Measurements from ENCODE around the gene B4GALT3. TPM values are rescaled to one million over a fixed set of nuclear protein-coding genes. Genes with fewer than 3 reads are reported as not detected.
"Not testable (repeated sequence)": the region's sequence is repeated elsewhere in the genome, so short reads cannot be mapped to it uniquely, and the experiment has no call there.

The B4GALT3 gene
- total RNA-seq, 1 donor from 2014 or later: 41.7 TPM

DNA sequence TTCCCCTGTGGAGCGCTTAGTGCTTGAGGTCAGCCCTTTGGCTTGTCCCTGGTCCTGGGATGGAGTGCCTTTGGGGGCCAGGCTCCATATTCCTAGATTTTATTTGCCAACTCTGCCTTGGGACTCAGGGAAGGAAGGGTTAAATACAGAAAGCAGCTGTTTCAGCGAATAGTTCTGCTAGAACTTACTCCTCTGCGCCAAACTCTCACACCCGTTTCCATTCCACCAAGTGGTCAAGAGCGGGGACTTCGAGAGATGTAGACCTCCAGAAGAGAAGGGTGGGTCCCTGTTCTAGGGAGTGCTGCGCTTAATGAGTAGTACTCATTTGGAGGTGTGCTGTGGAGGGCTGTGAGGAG lies 47.8 kb upstream of the B4GALT3 start:
- H3K4me3 Mint-ChIP-seq: peak overlapping the region; percentile 99
- ChIA-PET POLR2A (interaction anchor here (0.6 to 3.2 kb wide), 18 partner anchors 11 to 482 kb away, joined by 3 to 43 read pairs (median 6); partner anchors contain the start of genes ARHGAP30, B4GALT3, DEDD and FCRLA), CTCF (interaction anchor here (0.7 to 2.4 kb wide), 19 partner anchors 15 to 175 kb away, joined by 3 to 27 read pairs (median 8); partner anchors contain the start of genes ADAMTS4, NDUFS2, PPOX and SDHC)
- intact Hi-C loops (cut with micrococcal nuclease): loop anchor here (1.0 to 2.0 kb wide), 8 partner anchors 15 to 89 kb away; partner anchors contain the start of genes B4GALT3, NDUFS2, SDHC and USP21
- H3K36me3 Mint-ChIP-seq (ENCODE audit: low read depth): peaks cover 24% of the 10 kb centered on the region
- H3K4me1 Mint-ChIP-seq: peaks cover 29% of the 10 kb centered on the region
- ATAC-seq (ENCODE audit: low read depth) (no peak), DNase-seq (no peak)
- H3K27ac Mint-ChIP-seq: peak overlapping the region; percentile 93
- TF ChIP-seq, protein P1, sequence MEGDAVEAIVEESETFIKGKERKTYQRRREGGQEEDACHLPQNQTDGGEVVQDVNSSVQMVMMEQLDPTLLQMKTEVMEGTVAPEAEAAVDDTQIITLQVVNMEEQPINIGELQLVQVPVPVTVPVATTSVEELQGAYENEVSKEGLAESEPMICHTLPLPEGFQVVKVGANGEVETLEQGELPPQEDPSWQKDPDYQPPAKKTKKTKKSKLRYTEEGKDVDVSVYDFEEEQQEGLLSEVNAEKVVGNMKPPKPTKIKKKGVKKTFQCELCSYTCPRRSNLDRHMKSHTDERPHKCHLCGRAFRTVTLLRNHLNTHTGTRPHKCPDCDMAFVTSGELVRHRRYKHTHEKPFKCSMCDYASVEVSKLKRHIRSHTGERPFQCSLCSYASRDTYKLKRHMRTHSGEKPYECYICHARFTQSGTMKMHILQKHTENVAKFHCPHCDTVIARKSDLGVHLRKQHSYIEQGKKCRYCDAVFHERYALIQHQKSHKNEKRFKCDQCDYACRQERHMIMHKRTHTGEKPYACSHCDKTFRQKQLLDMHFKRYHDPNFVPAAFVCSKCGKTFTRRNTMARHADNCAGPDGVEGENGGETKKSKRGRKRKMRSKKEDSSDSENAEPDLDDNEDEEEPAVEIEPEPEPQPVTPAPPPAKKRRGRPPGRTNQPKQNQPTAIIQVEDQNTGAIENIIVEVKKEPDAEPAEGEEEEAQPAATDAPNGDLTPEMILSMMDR (IDR thresholded peaks at IDR 0.05): no peak
- no peaks in the 10 kb centered on the region for H3K9me3 Mint-ChIP-seq
- H3K27me3 Mint-ChIP-seq: peaks cover 28% of the 10 kb centered on the region

DNA sequence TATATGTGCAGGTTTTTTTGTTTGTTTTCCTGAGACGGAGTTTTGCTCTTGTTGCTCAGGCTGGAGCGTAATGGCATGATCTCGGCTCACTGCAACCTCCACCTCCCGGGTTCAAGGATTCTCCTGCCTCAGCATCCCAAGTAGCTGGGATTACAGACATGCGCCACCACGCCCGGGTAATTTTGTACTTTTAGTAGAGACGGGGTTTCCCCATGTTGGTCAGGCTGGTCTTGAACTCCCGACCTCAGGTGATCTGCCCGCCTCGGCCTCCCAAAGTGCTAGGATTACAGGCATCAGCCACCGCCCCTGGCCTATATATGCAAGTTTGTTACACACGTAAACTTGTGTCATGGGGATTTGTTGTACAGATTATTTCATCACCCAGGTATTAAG lies 47.4 kb upstream of the B4GALT3 start:
- H3K4me1 Mint-ChIP-seq: peaks cover 29% of the 10 kb centered on the region

DNA sequence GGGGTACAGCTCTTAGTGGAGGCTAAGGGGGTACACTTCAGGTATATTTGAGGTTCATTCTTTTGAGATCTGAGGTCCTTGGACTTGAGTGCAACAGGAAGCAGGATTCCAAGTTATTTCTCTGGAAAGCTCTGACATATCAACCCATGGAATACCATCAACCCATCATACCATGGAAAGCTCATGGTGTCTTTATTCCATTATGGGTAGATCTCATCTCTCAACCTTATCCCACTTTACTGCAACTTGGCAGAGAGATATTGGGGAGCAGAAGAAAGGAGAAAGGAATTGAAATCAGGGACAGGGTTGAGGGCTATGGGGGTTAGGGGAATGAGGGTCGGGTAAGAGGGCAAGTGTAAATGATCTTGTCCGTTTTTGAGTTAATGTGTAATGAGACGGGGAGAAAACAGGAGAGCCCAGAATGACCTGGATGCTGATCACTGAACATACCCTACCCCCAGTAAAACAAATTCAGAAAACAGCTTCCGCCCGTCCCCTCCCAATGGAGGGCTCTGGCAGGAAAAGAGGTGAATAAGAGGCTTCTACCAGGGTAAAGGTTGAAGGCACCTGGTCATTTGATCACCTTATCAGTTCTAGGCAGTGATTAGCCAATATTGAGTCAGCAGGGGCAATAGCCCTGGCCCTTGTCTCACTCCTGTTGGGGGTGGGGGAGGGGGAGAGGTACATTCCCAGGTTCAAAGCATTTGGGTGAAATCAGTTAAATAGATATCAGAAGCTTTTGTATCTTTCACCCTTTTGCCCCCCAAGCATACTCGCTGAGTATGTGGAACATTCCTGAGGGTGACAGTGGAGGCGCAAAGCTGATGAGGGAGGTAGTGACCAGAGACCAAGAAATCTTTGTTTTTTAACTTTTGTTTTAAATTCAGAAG lies 46.7 kb upstream of the B4GALT3 start:
- POLR2A ChIA-PET: interaction anchor here (0.5 kb wide), 2 partner anchors 166 to 518 kb away, joined by 3 to 6 read pairs; no protein-coding TSS in a partner anchor

More for the DNA sequence above, 47.4 kb upstream of the B4GALT3 start:
- not testable (repeated sequence) for DNase-seq; H3K4me3 Mint-ChIP-seq; H3K9me3 Mint-ChIP-seq; H3K27ac Mint-ChIP-seq; ATAC-seq (ENCODE audit: low read depth)
- intact Hi-C loops (cut with micrococcal nuclease): loop anchor here (1.0 to 2.0 kb wide), 8 partner anchors 14 to 90 kb away; partner anchors contain the start of genes B4GALT3, NDUFS2, SDHC and USP21
- POLR2A ChIA-PET: interaction anchor here (2.4 kb wide), 1 partner anchor 43 kb away, joined by 18 read pairs; no protein-coding TSS in a partner anchor
- H3K27me3 Mint-ChIP-seq: peaks cover 32% of the 10 kb centered on the region
- H3K36me3 Mint-ChIP-seq (ENCODE audit: low read depth): peaks cover 22% of the 10 kb centered on the region
- CTCF ChIA-PET: interaction anchor here (1.4 to 2.1 kb wide), 4 partner anchors 21 to 158 kb away, joined by 4 to 26 read pairs (median 14); partner anchors contain the start of gene SDHC

GRCh38 chr1:161222175-161223019 lies 45.1 kb upstream of the B4GALT3 start:
- no peak for ATAC-seq (ENCODE audit: low read depth)
- Mint-ChIP-seq H3K4me3 (no peak overlapping the region), H3K36me3 (ENCODE audit: low read depth) (peaks cover 3% of the 10 kb centered on the region), H3K9me3 (no peaks in the 10 kb centered on the region), H3K27ac (no peak overlapping the region), H3K27me3 (peaks cover 37% of the 10 kb centered on the region), H3K4me1 (peaks cover 31% of the 10 kb centered on the region)
- intact Hi-C loops (cut with micrococcal nuclease): no loop called here
- DNase-seq: no peak
- POLR2A ChIA-PET: interaction anchor here (0.7 to 1.2 kb wide), 3 partner anchors 14 to 19 kb away, joined by 3 to 4 read pairs (median 3); no protein-coding TSS in a partner anchor
- CTCF ChIA-PET: interaction anchor here (0.6 to 1.9 kb wide), 3 partner anchors 11 to 160 kb away, joined by 3 to 5 read pairs (median 3); no protein-coding TSS in a partner anchor
- TF ChIP-seq, protein P1 (IDR thresholded peaks at IDR 0.05): no peak

More for the DNA sequence above, 46.7 kb upstream of the B4GALT3 start:
- CTCF ChIA-PET: interaction anchor here (0.7 to 2.1 kb wide), 4 partner anchors 14 to 159 kb away, joined by 3 to 26 read pairs (median 3); partner anchors contain the start of gene NDUFS2
- peaks cover 29% of the 10 kb centered on the region for H3K4me1 Mint-ChIP-seq
- H3K36me3 Mint-ChIP-seq (ENCODE audit: low read depth): peaks cover 17% of the 10 kb centered on the region
- no peak overlapping the region for H3K4me3 Mint-ChIP-seq
- no peaks in the 10 kb centered on the region for H3K9me3 Mint-ChIP-seq
- no peak for ATAC-seq (ENCODE audit: low read depth)
- intact Hi-C loops (cut with micrococcal nuclease): loop anchor here (2.0 kb wide), 2 partner anchors 21 to 39 kb away; partner anchors contain the start of gene NDUFS2
- peaks cover 37% of the 10 kb centered on the region for H3K27me3 Mint-ChIP-seq
- DNase-seq: no peak
- TF ChIP-seq, protein P1 (IDR thresholded peaks at IDR 0.05): no peak
- H3K27ac Mint-ChIP-seq: no peak overlapping the region

DNA sequence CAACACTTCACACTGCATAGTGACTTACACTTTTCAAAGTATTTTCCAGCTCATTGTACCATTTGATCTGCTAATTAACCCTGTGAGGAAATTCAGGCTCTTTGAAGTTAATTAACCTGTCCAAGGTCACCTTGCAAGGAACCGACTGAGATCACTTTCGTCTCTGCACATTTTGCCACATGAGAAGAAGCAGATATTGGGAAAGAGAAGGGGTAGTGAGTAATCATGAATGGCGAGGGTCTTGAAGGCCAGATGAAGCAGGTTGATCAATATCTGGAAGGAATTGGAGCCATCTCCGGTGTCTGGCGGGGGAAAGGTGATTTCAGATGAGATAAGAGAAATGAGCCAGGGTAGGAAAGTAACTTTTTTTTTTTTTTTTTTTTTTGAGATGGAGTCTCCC lies 42.7 kb upstream of the B4GALT3 start:
- ATAC-seq (ENCODE audit: low read depth) (no peak), DNase-seq (no peak)
- TF ChIP-seq, protein P1 (IDR thresholded peaks at IDR 0.05): no peak
- no peaks in the 10 kb centered on the region for H3K9me3 Mint-ChIP-seq
- no peak overlapping the region for H3K27ac Mint-ChIP-seq
- intact Hi-C loops (cut with micrococcal nuclease): no loop called here
- ChIA-PET CTCF (no interaction called here), POLR2A (interaction anchor here (0.9 to 1.8 kb wide), 4 partner anchors 9 to 54 kb away, joined by 3 to 5 read pairs (median 4); partner anchors contain the start of genes NDUFS2 and PPOX)
- H3K4me3 Mint-ChIP-seq: no peak overlapping the region
- peaks cover 2% of the 10 kb centered on the region for H3K36me3 Mint-ChIP-seq (ENCODE audit: low read depth)
- H3K4me1 Mint-ChIP-seq: peaks cover 21% of the 10 kb centered on the region
- peaks cover 37% of the 10 kb centered on the region for H3K27me3 Mint-ChIP-seq
